GM19193 (cell line): ENCODE measurements around the gene SYNE2.

Experiments
- POLR2A ChIP-seq: IDR thresholded peaks from 4 replicates; pipeline ENCODE4 v1.6.1; 2011; ENCODE audit not compliant: insufficient read depth, insufficient read length; ENCODE audit errors: extremely low read depth

SYNE2 gene

DNA sequence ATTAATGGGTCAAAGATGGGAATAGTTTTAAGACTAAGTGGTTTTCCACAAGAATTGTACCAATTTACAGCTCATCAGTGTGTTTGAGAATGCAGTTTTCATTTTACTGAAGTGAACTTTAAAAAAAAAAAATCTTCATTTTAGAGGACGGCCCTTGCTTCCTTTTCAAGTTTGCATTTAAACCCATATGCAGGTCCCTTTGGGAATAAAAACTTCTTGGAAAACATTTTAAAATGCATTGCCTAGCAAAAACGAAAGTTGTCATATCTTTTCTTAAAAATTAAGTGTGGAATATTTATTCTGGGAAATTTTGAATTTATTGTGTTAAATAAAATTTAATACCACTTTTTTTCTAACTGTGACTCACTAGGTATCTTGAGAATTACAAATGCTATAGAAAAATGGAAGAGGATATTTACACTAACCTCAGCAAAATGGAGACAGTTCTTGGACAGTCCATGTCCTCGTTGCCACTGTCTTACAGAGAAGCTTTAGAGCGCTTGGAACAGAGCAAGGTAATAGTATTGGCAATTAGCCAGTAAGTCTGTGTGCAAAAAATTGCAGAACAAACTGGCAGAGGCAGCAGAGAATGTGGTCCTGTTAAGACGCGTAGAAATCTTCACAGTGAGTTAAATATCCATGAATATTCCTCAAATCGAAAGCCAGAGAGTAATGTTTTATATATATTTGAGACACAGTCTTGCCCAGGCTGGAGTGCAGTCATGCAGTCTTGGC, 209.7 kb downstream of the SYNE2 start:
- TF ChIP-seq POLR2A = no peak

GRCh38 chr14:64064447-64064846, 211.6 kb downstream of the SYNE2 start:
- TF ChIP-seq POLR2A = no peak

DNA sequence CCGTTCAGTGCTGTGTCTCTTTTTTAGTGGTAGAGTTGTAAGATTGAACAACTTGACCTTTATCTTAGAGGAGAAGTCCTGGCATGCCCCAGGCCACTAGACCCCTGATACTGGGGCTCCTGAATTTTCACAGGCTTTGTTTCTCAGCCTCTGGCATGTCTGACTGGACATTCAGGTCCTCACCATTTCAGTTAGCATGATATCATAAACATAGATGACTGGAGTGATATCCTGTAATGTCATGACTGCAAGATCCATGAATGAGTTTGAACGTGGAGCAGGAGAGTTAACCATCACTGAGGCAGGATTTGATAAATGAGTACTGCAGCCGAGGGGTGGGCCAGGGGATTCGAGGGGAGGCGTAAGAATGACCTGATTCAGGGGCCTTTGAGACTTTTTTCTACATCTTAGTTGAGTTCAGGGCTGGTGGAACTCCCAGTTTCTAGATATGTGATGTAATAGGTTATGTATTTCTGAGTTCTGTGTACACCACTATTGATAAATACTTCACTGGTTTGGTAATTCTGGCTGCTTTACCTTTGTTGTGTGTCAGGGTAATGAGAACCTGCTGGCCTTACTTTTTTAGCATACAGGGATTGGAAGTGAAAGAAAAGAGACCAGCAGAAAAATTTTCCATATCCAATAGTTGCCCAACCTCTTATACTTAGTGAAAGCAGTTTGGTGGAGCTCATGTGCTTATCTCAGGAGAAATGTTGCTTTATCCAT, 217.0 kb downstream of the SYNE2 start:
- TF ChIP-seq POLR2A = no peak

DNA sequence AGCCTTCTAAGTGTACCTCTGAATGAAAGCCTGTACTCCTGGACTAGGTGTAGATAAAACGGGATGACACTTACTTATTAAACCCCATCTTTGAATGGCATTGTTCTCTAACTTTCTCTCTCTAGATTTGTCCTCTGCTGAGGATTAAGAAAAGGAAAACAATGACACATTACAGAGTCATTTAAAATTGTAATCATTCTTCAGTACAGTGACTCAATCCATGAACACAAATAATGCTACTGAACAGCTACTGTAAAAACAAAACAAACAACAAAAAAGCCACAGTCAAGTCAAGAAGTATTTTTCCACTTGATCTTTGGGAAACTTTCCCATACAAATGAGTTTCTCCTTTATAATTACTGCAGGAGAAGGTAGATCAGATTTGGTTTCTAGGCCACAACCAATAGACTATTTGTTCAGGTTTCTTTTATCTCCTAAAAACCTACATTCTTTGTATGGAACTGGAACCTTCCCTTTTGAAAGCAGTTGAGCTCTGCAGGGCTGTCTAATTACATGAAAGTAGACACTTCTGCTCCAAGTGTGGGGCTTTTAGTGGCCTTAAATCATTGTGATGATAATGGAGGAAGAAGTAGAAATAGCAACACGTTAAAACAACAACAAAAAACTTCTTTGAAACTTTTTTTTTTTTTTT, 222.3 kb downstream of the SYNE2 start:
- TF ChIP-seq POLR2A = no peak

GRCh38 chr14:64075613-64076005, 222.8 kb downstream of the SYNE2 start:
- TF ChIP-seq POLR2A = no peak

- TF ChIP-seq POLR2A = no peak
Measured at GRCh38 chr14:64080452-64080851, 227.6 kb downstream of the SYNE2 start.

- no peak for TF ChIP-seq POLR2A
Measured at GRCh38 chr14:64081174-64081746, 228.5 kb downstream of the SYNE2 start.

DNA sequence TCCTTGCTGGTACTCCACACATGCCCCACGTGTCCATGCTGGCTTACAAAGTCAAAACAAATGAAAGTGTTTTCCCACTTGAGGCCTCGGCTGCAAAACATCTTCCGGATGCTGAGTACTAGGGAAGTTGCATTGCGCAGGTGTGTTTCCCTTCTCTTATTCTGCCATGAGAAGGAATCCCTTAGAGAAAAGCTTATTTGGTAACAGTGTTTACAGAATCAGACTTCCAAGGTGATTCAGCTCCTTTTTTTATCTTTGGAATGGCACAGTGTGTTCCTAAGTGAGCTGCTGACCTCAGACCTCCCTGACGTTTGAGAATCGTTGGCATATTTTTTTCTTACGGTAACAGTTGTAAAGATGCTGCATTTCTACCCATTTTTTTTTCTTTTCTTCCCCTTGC, 230.0 kb downstream of the SYNE2 start:
- TF ChIP-seq POLR2A = no peak

- TF ChIP-seq POLR2A = no peak
Measured at GRCh38 chr14:64088647-64088964, 235.8 kb downstream of the SYNE2 start.

GRCh38 chr14:64089920-64090319, 237.1 kb downstream of the SYNE2 start:
- no peak for TF ChIP-seq POLR2A

- TF ChIP-seq POLR2A = no peak
Measured at GRCh38 chr14:64091217-64091616, 238.4 kb downstream of the SYNE2 start.

GRCh38 chr14:64092338-64092737, 239.5 kb downstream of the SYNE2 start:
- TF ChIP-seq POLR2A = no peak

GRCh38 chr14:64092940-64093339, 240.1 kb downstream of the SYNE2 start:
- no peak for TF ChIP-seq POLR2A

DNA sequence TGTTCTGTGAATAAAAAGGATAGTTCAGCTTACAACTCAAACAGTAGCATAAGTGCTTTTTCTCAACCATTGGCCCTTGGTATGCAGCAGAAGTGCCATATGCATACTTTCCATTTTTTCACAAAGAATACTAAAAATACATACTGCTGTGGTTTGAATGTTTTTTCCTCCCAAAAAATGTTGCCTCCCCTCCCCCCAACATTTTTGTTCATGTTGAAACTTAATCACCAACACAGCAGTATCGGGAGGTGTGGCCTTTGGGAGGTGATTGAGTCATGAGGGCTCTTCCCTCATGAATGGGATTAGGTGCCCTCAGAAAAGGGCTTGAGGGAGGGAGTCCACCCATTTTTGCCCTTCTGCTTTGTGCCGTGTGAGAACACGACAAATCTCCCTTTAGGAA, 242.8 kb downstream of the SYNE2 start:
- no peak for TF ChIP-seq POLR2A

- no peak for TF ChIP-seq POLR2A
Measured at GRCh38 chr14:64098120-64098519, 245.3 kb downstream of the SYNE2 start.

- no peak for TF ChIP-seq POLR2A
Measured at GRCh38 chr14:64107438-64107837, 254.6 kb downstream of the SYNE2 start.
